GM23248 (cell line): ENCODE results near the gene NUMA1. TPM values are rescaled to one million over a fixed set of nuclear protein-coding genes. Genes with fewer than 3 reads are reported as not detected.
A peak's percentile ranks its signal among the peaks of the same experiment; 100 is the strongest.

ENCODE experiments used
- DNase-seq: peaks from one replicate; pipeline ENCODE4 v3.0.0-alpha.2; 2015
- H2AFZ ChIP-seq: fragments of 200-600 bp; sonication (generic); 2 replicates; pipeline ENCODE4 v1.6.1; 2016; ENCODE audit warnings: antibody characterized with exemption
- H3F3A ChIP-seq: fragments of 200-600 bp; sonication (generic); 2 replicates; pipeline ENCODE4 v1.6.1; 2016; ENCODE audit warnings: mild to moderate bottlenecking, antibody characterized with exemption, mixed run types; ENCODE audit not compliant: insufficient read depth
- H3K27ac ChIP-seq: fragments of 200-600 bp; sonication (generic); 2 replicates; pipeline ENCODE4 v1.5.1; 2016; ENCODE audit warnings: mild to moderate bottlenecking
- H3K27me3 ChIP-seq: fragments of 200-600 bp; sonication (generic); replicated peaks from 2 replicates; pipeline ENCODE4 v1.6.1; 2016; ENCODE audit warnings: mild to moderate bottlenecking; ENCODE audit not compliant: insufficient read depth
- H3K36me3 ChIP-seq: fragments of 200-600 bp; sonication (generic); 2 replicates; pipeline ENCODE4 v1.6.1; 2016; ENCODE audit warnings: low read depth, mild to moderate bottlenecking
- H3K4me1 ChIP-seq: fragments of 200-600 bp; sonication (generic); 2 replicates; pipeline ENCODE4 v1.6.1; 2016; ENCODE audit warnings: mild to moderate bottlenecking; ENCODE audit not compliant: insufficient read depth
- H3K4me2 ChIP-seq: fragments of 200-600 bp; sonication (generic); one replicate; pipeline ENCODE4 v1.6.1; 2016; ENCODE audit warnings: mild to moderate bottlenecking; ENCODE audit not compliant: unreplicated experiment
- H3K4me3 ChIP-seq: fragments of 200-600 bp; sonication (generic); 2 replicates; pipeline ENCODE4 v1.5.1; 2016; ENCODE audit warnings: mild to moderate bottlenecking
- H3K79me2 ChIP-seq: fragments of 200-600 bp; sonication (generic); 2 replicates; pipeline ENCODE4 v1.6.1; 2016; ENCODE audit warnings: mild to moderate bottlenecking; ENCODE audit not compliant: insufficient read depth
- H3K9ac ChIP-seq: fragments of 200-600 bp; sonication (generic); 2 replicates; pipeline ENCODE4 v1.6.1; 2016; ENCODE audit warnings: mild to moderate bottlenecking
- H3K9me2 ChIP-seq: fragments of 200-600 bp; sonication (generic); 2 replicates; pipeline ENCODE4 v1.6.1; 2016; ENCODE audit warnings: mixed run types, mild to moderate bottlenecking, moderate library complexity; ENCODE audit not compliant: insufficient read depth
- H3K9me3 ChIP-seq: fragments of 200-600 bp; sonication (generic); one replicate; pipeline ENCODE4 v1.6.1; 2017; ENCODE audit warnings: low read depth
- H4K20me1 ChIP-seq: fragments of 200-600 bp; sonication (generic); 2 replicates; pipeline ENCODE4 v1.6.0; 2016; ENCODE audit not compliant: insufficient read depth
- EZH2 ChIP-seq: fragments of 200-600 bp; sonication (generic); IDR thresholded peaks from 2 replicates; pipeline ENCODE4 v1.6.1; 2018; ENCODE audit warnings: antibody characterized with exemption, mild to moderate bottlenecking; ENCODE audit not compliant: insufficient read depth, poor library complexity, severe bottlenecking
- EZH2phosphoT487 ChIP-seq: fragments of 200-600 bp; sonication (generic); IDR thresholded peaks from 2 replicates; pipeline ENCODE4 v1.6.1; 2018; ENCODE audit warnings: antibody characterized with exemption, moderate library complexity, mild to moderate bottlenecking, low read depth; ENCODE audit not compliant: insufficient read depth
- WGBS, 2 experiments: methylation state at CpG; one replicate each; pipeline ENCODE4 v1.1.6; 2015 to 2017; ENCODE audit warnings: low lambda C conversion rate in 2 of 2, low coverage in 1 of 2; ENCODE audit errors: missing lambda C conversion rate in 2 of 2; 5-methylcytosine and 5-hydroxymethylcytosine counted together
- in situ Hi-C: fragments of 300-500 bp; cut with MboI; formaldehyde crosslinking; loops from 2 replicates; pipeline ENCODE4 v1.15.0; 2020
- polyA plus RNA-seq: library from polyadenylated mRNA; unstranded; fragments of >200 nt; fragmentation: Nextera tagmentation; extraction: Ambion mirVana; gene quantifications from 2 replicates; pipeline ENCODE4 v1.2.1, GENCODE V29; 2016
- total RNA-seq: library from RNA; depleted of rRNA; stranded (reverse); fragments of >200 nt; shearing (Covaris generic); gene quantifications from 2 replicates; pipeline ENCODE4 v1.2.3, GENCODE V29; 2014

Gene NUMA1
- total and polyA plus RNA-seq, 2 experiments from 2014 or later = 51.5 to 124 TPM

DNA sequence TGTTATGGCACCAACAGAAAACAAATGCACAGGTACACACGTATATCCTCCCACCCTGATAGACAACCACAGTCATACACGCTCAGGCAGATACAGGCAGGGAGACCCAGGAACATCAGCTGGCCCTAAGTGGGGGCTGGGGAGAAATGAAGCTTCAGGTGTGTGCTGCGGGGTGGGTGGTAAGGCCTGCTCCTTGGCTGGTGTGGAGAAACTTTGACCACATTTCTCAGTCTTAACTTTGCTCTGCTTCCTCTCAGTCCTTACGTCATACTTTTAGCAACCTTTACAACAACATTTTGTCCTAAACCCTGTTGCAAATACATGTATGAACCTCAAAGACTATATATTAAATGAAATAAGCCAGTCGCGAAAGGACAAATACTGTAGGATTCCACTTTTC lies 38.9 kb upstream of the NUMA1 start:
- no peaks in the 10 kb centered on the region for H3K36me3 ChIP-seq
- in situ Hi-C loops = no loop called here
- peak overlapping the region; percentile 56; the same call in 1 of the 2 replicates for H2AFZ ChIP-seq
- H3K4me3 ChIP-seq = no peak overlapping the region
- H3K4me2 ChIP-seq = no peak overlapping the region
- H3K4me1 ChIP-seq = peaks cover 11% of the 10 kb centered on the region
- H3F3A ChIP-seq = peaks cover 9% of the 10 kb centered on the region
- no peaks in the 10 kb centered on the region for H3K9me2 ChIP-seq
- no peak overlapping the region for H3K27ac ChIP-seq
- no peaks in the 10 kb centered on the region for H4K20me1 ChIP-seq
- 68 to 74% methylated on average over 6 of the region's 6 CpGs for WGBS, 2 experiments
- no peak for TF ChIP-seq EZH2
- no peak for TF ChIP-seq EZH2phosphoT487
- no peaks in the 10 kb centered on the region for H3K9me3 ChIP-seq
- no peaks in the 10 kb centered on the region for H3K79me2 ChIP-seq
- H3K9ac ChIP-seq = no peak overlapping the region
- no peaks in the 10 kb centered on the region for H3K27me3 ChIP-seq
- DNase-seq = no peak

DNA sequence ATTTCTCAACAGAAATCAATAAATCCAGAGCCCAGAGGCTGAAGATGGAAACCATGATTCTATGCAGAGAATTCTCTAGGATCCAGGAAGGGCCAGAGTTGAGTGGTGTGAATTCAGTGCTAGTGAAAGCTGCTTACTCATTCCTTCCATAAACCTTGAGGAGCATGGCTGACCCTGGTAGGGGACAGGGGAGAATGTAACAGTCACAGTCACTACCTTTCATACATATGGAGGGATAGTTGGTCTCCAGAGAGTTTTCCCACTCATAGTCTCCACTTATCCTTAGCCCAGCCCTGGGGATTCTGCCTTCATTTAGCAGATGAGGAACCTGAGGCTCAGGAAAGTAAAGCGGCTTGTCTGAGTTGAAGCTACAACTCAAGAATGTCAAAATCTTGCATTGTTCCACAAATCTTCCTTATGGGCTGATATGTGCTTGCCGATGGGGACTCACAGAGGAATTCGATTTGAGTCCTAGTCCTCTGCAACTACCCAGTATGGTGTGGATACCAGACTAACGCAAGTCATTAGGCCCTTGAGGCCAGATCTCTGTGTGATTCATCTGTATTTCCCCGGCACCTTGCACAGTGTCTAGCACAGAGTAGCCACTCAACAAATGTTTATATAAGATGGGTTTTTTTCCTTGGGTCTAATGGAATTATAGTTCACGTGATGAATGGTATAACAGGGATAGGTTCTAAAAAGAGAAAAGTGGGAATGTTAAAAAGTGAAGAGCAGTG lies 35.8 kb upstream of the NUMA1 start:
- H3K4me1 ChIP-seq = peaks cover 31% of the 10 kb centered on the region
- H3F3A ChIP-seq = peaks cover 30% of the 10 kb centered on the region
- no peaks in the 10 kb centered on the region for H3K9me3 ChIP-seq
- no peak for DNase-seq
- H3K27ac ChIP-seq = no peak overlapping the region
- no peak overlapping the region for H3K4me2 ChIP-seq
- no peaks in the 10 kb centered on the region for H4K20me1 ChIP-seq
- H3K27me3 ChIP-seq = no peaks in the 10 kb centered on the region
- no peak overlapping the region for H2AFZ ChIP-seq
- no peaks in the 10 kb centered on the region for H3K9me2 ChIP-seq
- in situ Hi-C loops = no loop called here
- 86 to 91% methylated on average over 6 of the region's 6 CpGs for WGBS, 2 experiments
- H3K4me3 ChIP-seq = no peak overlapping the region
- H3K79me2 ChIP-seq = no peaks in the 10 kb centered on the region
- TF ChIP-seq EZH2phosphoT487 = no peak
- no peaks in the 10 kb centered on the region for H3K36me3 ChIP-seq
- H3K9ac ChIP-seq = no peak overlapping the region

DNA sequence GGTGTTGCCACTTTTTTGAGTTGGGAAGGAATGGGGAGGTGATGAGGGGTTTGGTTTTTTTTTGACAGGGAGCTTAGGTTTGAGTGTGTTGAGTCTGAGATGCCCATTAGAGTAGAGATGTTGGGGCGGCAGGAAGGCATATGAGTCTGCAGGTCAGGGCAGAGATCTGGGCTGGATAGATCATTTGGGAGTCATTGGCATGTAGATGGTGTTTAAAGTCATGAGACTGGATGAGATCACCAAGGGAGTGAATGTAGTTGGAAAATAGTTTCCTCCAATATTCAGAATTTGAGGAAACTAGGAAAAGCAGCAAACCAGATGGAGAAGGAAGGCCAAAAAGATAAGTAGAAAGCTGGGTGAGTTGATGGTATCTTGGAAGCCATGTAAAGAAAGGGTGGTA lies 34.2 kb upstream of the NUMA1 start:
- H3K27me3 ChIP-seq = no peaks in the 10 kb centered on the region
- no peak overlapping the region; the same call in 1 of the 2 replicates for H3K4me3 ChIP-seq
- no peaks in the 10 kb centered on the region for H3K79me2 ChIP-seq
- peak overlapping the region; percentile 49 for H3K4me2 ChIP-seq
- peaks cover 36% of the 10 kb centered on the region for H3F3A ChIP-seq
- H2AFZ ChIP-seq = peak overlapping the region; percentile 67
- TF ChIP-seq EZH2 (no peak), EZH2phosphoT487 (no peak)
- H3K36me3 ChIP-seq = no peaks in the 10 kb centered on the region
- H3K9me3 ChIP-seq = no peaks in the 10 kb centered on the region
- no peaks in the 10 kb centered on the region for H3K9me2 ChIP-seq
- H3K4me1 ChIP-seq = peaks cover 31% of the 10 kb centered on the region
- in situ Hi-C loops = no loop called here
- DNase-seq = peak; percentile 72
- peak overlapping the region; percentile 100 for H3K27ac ChIP-seq
- no peaks in the 10 kb centered on the region for H4K20me1 ChIP-seq
- peak overlapping the region; percentile 87; the same call in 1 of the 2 replicates for H3K9ac ChIP-seq
- 81 to 92% methylated on average over 1 of the region's 1 CpG for WGBS, 2 experiments

DNA sequence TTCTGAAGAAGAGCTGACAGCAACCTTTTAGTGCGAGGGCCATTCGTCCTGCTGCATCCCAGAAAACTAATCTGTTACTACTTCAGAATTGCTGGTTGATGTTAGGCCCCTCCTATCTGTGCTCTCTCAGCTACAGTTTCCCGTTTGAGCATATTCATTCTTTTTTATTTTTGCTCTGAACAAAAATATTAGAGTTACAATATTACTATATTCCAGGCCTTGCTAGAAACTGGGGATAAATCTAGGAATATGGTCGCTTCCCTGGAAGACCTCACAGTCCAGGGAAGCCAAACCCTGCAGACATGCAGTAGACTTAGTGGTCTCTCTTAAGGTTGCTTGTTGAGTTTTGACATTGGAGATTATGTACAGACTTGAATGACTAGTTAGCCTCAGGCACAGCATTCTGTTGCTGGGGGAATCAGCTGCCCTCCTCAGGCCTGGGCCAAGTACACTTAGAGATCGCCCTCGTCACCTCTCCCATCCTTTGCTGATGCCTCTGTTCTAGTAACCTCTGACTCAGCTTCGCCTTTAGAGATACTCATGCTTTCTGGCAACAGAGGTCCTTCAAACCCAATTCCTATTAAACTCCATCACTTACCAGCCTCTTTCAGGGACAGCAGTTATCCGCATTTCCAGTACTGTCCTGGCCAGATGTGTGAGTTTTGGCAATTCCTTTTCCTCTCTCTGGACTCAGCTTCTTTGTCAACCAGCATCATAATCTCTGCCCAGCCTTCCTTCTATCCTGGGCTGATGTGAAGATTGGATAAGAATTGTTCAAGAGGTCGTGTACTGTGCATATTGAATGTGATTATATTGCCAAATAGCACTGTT lies 32.9 kb upstream of the NUMA1 start:
- H3K9me2 ChIP-seq = no peaks in the 10 kb centered on the region
- in situ Hi-C loops = no loop called here
- H4K20me1 ChIP-seq = no peaks in the 10 kb centered on the region
- H3K4me1 ChIP-seq = peaks cover 31% of the 10 kb centered on the region
- TF ChIP-seq EZH2 = no peak
- TF ChIP-seq EZH2phosphoT487 = no peak
- peak overlapping the region; percentile 87 for H3K9ac ChIP-seq
- H3K79me2 ChIP-seq = no peaks in the 10 kb centered on the region
- peak overlapping the region; percentile 75 for H3K4me2 ChIP-seq
- DNase-seq = peak; percentile 97
- H3K27me3 ChIP-seq = no peaks in the 10 kb centered on the region
- 30 to 33% methylated on average over 9 of the region's 9 CpGs for WGBS, 2 experiments
- peak overlapping the region; percentile 100 for H3K27ac ChIP-seq
- H3K4me3 ChIP-seq = peak overlapping the region; percentile 75
- no peaks in the 10 kb centered on the region for H3K9me3 ChIP-seq
- peaks cover 36% of the 10 kb centered on the region for H3F3A ChIP-seq
- H2AFZ ChIP-seq = peak overlapping the region; percentile 67
- H3K36me3 ChIP-seq = no peaks in the 10 kb centered on the region
